Stimulated activated CD4-positive, alpha-beta T cell treated with anti-CD3 and anti-CD28 coated beads, Interleukin-2, amount 100 ng/mL, for 24 hours (primary cell): Measurements from ENCODE around the gene RAP2B.
"Not testable (repeated sequence)": the region's sequence is repeated elsewhere in the genome, so short reads cannot be mapped to it uniquely, and the experiment has no call there.

Experiments used
- DNase-seq, 2 donors: peaks; one replicate each; pipeline ENCODE4 v3.0.0-alpha.2; 2020

The RAP2B gene

GRCh38 chr3:153161138-153161713 lies 800 bp upstream of the RAP2B start:
- peak; percentile 84 to 90 for DNase-seq

DNA sequence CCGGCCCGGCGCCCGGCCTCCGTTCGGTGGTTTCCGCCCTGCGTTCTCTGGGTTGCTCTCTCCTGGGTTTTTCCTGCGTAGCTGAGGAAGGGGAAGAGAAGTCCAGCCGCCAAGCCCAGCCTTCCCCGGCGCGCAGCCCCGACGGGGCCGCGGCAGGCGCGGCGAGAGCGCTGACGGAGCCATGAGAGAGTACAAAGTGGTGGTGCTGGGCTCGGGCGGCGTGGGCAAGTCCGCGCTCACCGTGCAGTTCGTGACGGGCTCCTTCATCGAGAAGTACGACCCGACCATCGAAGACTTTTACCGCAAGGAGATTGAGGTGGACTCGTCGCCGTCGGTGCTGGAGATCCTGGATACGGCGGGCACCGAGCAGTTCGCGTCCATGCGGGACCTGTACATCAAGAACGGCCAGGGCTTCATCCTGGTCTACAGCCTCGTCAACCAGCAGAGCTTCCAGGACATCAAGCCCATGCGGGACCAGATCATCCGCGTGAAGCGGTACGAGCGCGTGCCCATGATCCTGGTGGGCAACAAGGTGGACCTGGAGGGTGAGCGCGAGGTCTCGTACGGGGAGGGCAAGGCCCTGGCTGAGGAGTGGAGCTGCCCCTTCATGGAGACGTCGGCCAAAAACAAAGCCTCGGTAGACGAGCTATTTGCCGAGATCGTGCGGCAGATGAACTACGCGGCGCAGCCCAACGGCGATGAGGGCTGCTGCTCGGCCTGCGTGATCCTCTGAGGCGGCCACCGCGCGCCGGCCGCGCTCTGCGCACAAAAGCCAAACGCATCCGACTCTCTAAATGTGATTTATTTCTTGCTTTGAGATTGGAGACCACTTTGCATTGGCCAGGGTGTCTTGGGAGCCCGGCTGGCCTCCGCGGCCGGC lies 727 bp downstream of the RAP2B start:
- peak; percentile 50 to 51 for DNase-seq

- no peak for DNase-seq
Observed at GRCh38 chr3:153163393-153163724, 1.3 kb downstream of the RAP2B start.

DNA sequence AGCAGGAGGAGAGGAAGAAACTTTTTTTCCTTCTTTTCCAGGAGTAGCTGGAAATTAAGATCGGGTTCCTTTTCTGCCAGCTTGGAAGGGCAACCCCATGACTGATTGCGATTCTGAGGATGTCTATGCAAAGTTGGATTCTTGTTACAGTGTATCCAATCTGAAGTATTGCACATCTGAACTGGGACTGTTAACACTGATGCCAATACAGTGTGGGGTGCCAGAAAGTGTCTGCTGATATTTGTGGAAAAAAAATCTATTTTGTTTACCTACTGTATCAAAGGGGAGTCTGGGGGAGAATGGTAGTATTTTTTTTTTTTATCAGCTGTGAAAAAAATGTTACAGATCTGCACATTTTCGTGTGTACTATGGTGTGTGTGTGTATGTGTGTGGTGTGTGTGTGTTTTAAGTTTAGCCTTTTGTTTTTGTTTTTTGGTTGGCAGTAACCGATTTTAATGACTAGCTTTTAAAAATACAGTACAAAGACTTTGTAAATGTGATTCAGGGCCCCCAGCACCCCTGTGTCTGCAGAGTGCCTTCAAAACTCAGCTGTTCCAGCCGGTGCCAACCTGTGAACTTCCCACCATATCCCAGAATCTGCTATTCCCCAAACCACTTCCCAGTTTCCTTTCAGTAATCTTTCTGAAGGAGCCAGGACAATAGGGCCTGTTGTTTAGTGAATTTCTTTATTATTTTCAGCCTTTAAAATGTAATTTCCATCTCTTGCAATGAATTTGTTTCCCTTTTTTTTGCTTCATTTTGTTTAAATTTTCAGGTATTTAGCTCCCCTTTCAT lies 1.9 kb downstream of the RAP2B start:
- DNase-seq, result no peak

GRCh38 chr3:153165261-153165681 lies 3.2 kb downstream of the RAP2B start:
- no peak for DNase-seq

GRCh38 chr3:153166206-153166605 lies 4.2 kb downstream of the RAP2B start:
- peak in 1 of 2 donors; percentile 11 for DNase-seq

- DNase-seq, result no peak
Observed at GRCh38 chr3:153166796-153167195, 4.8 kb downstream of the RAP2B start.

DNA sequence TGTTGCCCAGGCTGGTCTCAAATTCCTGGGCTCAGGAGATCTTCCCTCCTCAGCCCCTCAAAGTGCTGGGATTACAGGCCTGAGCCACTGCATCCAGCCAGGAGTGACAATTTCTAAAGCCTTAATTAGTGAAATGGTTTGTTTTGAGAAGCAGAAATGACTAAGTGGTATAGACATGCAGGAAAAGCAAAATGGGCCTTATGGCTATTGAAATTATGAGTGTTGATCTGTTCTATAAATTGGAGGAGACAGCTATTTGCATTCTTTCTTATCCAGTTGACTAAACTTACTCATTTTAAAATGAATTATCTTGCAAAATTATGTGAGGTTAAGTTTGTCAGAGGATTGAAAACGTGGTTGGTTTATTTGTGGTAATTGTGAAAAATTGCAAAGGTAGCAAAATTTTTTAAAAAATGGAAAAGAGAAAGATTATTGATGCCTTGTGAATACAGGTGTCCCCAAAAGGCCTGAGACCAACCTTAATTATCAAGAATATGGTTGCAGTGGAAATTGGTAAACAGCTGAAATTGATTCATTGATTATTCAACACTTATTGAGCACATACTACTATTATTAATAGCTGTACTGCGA lies 7.9 kb downstream of the RAP2B start:
- no peak for DNase-seq

DNA sequence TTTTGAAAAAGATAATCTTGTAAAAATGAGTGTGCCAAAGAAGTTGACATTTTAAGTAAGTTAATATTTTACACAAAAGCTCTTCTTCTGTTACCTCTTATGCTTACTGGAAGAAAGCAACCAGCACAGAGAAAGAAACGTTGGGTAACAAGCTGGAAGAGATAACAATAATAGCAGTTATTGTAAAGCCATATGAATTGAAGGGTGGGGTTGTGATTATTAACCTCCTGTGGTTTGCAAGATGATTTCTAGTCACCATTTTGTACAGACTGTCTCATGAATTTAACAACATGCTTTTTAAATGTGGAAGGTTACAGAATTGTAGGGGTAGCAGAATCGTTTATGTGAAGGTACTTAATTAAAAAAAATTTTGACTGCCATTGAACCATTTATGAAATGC lies 9.2 kb downstream of the RAP2B start:
- no peak for DNase-seq

- no peak for DNase-seq
Observed at GRCh38 chr3:153171918-153172317, 9.9 kb downstream of the RAP2B start.

DNA sequence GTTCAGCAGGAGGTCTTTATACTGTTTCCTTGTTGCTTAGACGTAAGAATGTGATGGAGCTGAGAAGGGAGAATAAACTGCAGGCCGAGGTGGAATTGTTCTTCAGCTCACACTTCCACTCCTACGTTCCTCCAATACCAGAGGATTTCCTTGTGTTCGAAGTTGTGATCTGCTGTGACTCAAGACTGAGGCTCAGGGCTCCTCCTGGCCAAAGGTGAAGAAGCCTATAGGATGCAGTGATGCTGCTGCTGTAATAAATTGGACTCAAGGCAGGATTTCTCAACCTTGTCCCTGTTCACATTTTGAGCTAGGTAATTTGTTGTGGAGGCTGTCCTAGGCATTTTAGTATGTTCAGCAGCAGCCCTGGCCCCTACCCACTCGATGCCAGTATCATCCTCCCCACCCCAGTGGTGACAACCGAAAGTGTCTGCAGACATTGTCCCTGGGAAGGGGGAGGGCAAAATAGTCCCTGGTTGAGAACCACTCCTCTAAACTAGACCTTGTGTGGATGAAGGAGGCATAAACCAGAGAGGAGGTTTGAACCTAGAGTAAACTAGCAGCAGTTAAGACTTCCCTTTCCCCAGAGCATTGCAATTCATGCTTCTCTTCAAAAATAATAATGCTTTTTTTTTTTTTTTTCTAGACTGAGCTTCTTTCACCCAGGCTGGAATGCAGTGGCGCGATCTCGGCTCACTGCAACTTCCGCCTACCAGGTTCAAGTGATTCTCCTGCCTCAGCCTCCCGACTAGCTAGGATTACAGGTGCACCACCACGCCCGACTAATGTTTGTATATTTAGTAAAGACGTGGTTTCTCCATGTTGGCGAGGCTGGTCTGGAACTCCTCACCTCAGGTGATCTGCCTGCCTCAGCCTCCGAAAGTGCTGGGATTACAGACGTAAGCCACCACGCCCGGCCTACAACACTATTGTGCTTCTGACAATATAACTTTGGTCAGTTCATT lies 11.1 kb downstream of the RAP2B start:
- DNase-seq, result no peak

GRCh38 chr3:153173758-153174516 lies 11.9 kb downstream of the RAP2B start:
- DNase-seq, result no peak

DNA sequence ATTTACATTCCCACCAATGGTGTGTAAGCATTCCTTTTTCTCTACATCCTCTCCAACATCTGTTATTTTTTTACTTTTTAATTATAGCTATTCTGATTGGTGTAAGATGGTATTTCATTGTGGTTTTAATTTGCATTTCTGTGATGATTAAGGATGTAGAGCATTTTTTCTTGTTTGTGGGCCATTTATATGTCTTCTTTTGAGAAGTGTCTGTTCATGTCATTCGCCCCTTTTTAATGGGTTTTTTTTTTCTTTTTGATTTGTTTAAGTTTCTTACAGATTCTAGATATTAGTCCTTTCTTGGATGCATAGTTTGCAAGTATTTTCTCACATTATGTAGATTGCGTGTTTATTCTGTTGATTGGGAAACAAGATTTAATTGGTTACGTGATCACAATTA lies 14.2 kb downstream of the RAP2B start:
- no peak for DNase-seq

- no peak for DNase-seq
Observed at GRCh38 chr3:153180860-153181372, 18.9 kb downstream of the RAP2B start.

DNA sequence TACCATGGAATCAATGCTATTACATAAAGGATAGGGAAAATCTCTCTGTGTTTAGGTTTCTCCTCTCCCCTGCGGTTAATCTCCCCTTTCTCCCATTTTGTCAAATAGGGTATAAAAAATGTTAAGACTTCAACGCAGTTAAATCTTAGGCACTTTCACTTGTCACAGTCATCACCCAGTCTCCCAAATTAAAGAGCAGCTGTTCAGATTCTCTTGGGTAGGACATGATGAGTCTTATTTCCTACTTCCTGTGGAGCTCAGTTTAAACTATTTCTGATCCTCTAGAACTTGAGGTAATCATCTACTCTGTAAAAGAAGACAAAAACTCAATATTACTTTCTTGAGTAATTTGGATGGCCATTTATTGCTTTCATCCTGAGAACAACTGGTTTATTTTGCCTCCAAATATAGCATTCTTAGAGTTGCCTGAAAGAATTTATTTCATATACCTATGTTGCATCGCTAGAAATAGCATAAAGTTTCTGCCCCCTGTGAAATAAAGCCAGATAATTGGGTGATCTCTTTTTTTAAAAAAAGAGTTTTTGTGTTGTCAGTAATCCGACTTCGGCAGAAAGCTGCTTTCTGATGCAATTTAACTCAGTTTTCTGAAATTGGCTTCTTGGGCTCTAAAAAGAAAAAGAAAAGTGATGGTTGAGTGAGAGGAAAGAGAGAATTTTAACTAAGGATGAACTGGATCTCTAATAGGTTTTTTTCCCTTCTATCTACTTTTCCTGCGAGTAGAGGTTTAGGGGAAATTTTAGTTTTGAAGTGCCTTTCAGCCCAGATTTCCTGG lies 20.7 kb downstream of the RAP2B start:
- DNase-seq, result no peak

DNA sequence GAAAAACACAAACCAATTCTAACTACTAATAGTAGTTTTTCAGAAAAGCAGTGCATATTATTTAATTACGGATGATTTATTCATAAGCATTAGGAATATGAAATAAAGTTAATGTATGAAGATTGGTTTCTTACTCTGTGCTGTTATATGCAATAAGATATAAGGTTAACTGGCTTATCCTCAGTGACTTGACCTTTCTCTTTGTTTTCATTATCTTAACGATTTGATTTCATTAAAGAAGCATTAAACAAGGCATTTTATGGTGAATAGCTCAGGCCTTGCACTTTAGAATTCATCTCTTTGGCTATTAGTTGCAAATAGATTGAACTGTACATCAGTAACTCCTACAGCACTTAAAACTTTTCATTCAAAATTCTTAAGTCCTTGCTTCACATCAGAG lies 28.9 kb downstream of the RAP2B start:
- no peak for DNase-seq

- DNase-seq, result no peak
Observed at GRCh38 chr3:153192327-153192726, 30.3 kb downstream of the RAP2B start.

- not testable (repeated sequence) for DNase-seq
Observed at GRCh38 chr3:153193786-153194476, 31.9 kb downstream of the RAP2B start.

DNA sequence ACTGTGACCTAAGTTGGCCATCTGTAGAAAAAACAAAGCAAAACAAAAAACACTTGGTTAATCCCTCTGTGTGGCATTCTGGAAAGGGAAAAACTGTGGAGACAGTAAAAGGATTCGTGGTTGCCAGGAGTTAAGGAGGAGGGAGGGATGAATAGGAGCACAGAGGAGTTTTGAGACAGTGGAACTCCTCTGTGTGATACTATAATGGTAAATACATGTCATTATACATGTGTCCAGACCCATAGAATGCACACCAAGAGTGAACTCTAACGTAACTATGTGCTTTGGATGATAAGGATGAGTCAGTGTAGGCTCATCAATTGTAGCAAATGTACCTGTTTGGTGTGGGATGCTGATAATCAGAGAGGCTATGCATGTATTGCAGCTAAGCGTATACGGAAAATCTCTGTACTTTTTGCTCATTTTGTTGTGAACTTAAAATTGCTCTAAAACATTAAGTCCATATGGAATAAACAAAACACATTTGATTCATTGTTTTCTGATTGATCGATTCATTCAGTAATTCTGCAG lies 33.4 kb downstream of the RAP2B start:
- no peak for DNase-seq
